COR-L47 (cell line): ENCODE results near the gene COQ7.
A peak's percentile ranks its signal among the peaks of the same experiment; 100 is the strongest.

Experiments used
- DNase-seq: peaks from one replicate; lab custom pipeline; 2025; lab: John Stamatoyannopoulos, UW

Gene COQ7

GRCh38 chr16:19086322-19087199 lies 19.1 kb downstream of the COQ7 start:
- peak; percentile 68 for DNase-seq

- DNase-seq = no peak
These were observed 21.0 kb downstream of the COQ7 start for GRCh38 chr16:19088341-19088916.

- DNase-seq = no peak
These were observed 22.1 kb downstream of the COQ7 start for GRCh38 chr16:19089410-19089955.

- no peak for DNase-seq
These were observed 23.5 kb downstream of the COQ7 start for GRCh38 chr16:19090916-19091315.

- no peak for DNase-seq
These were observed 25.4 kb downstream of the COQ7 start for GRCh38 chr16:19092653-19093410.

- no peak for DNase-seq
These were observed 26.5 kb downstream of the COQ7 start for GRCh38 chr16:19093631-19094541.

- no peak for DNase-seq
These were observed 27.3 kb downstream of the COQ7 start for GRCh38 chr16:19094542-19095365.

GRCh38 chr16:19095654-19096053 lies 28.2 kb downstream of the COQ7 start:
- no peak for DNase-seq

- DNase-seq = no peak
These were observed 30.8 kb downstream of the COQ7 start for GRCh38 chr16:19098173-19098572.

- DNase-seq = no peak
These were observed 34.9 kb downstream of the COQ7 start for GRCh38 chr16:19102187-19102872.

GRCh38 chr16:19104607-19105006 lies 37.2 kb downstream of the COQ7 start:
- no peak for DNase-seq

- no peak for DNase-seq
These were observed 37.7 kb downstream of the COQ7 start for GRCh38 chr16:19105131-19105530.

- no peak for DNase-seq
These were observed 38.6 kb downstream of the COQ7 start for GRCh38 chr16:19105891-19106624.

GRCh38 chr16:19106625-19107020 lies 39.2 kb downstream of the COQ7 start:
- DNase-seq = no peak

- DNase-seq = no peak
These were observed 41.2 kb downstream of the COQ7 start for GRCh38 chr16:19108409-19109287.

- no peak for DNase-seq
These were observed 41.9 kb downstream of the COQ7 start for GRCh38 chr16:19109288-19109664.

- DNase-seq = no peak
These were observed 43.3 kb downstream of the COQ7 start for GRCh38 chr16:19110537-19111360.

GRCh38 chr16:19112099-19112407 lies 44.6 kb downstream of the COQ7 start:
- DNase-seq = no peak
